Mesothelial cell of epicardium (in vitro differentiated cells): Measurements from ENCODE around the gene TMEM178B. TPM values are rescaled to one million over a fixed set of nuclear protein-coding genes. Genes with fewer than 3 reads are reported as not detected.

Experiments used
- DNase-seq, 2 experiments: peaks; one replicate each; pipeline ENCODE4 v3.0.0; 2021; ENCODE audit warnings: low spot score in 2 of 2; ENCODE audit not compliant: unreplicated experiment in 2 of 2
- H3K27ac Mint-ChIP-seq: 2 replicates; pipeline ENCODE4 v1.8.0; 2021; ENCODE audit warnings: mixed read lengths
- H3K27me3 Mint-ChIP-seq: 2 replicates; pipeline ENCODE4 v1.8.0; 2021; ENCODE audit warnings: low read depth, mixed read lengths
- H3K36me3 Mint-ChIP-seq: 2 replicates; pipeline ENCODE4 v1.8.0; 2021; ENCODE audit warnings: mixed read lengths
- H3K4me1 Mint-ChIP-seq: 2 replicates; pipeline ENCODE4 v1.8.0; 2021; ENCODE audit warnings: mixed read lengths
- H3K4me3 Mint-ChIP-seq: 2 replicates; pipeline ENCODE4 v1.8.0; 2021; ENCODE audit warnings: mild to moderate bottlenecking, moderate library complexity, mixed read lengths
- H3K9me3 Mint-ChIP-seq: 2 replicates; pipeline ENCODE4 v1.8.0; 2021; ENCODE audit warnings: mixed read lengths
- CTCF ChIP-seq: fragments of 200-600 bp; sonication (generic); IDR thresholded peaks from one replicate; pipeline ENCODE4 v1.5.0; 2021; ENCODE audit warnings: antibody characterized with exemption; ENCODE audit not compliant: unreplicated experiment
- total RNA-seq: library from RNA; stranded (reverse); gene quantifications from 3 replicates; pipeline ENCODE4 v1.2.1, GENCODE V29; 2021

The TMEM178B gene
- total RNA-seq, 1 donor from 2014 or later = 0.16 TPM

- H3K4me3 Mint-ChIP-seq = no peak overlapping the region
- peaks cover 42% of the 10 kb centered on the region for H3K27me3 Mint-ChIP-seq
- no peak overlapping the region for H3K27ac Mint-ChIP-seq
- H3K9me3 Mint-ChIP-seq = no peaks in the 10 kb centered on the region
- no peaks in the 10 kb centered on the region for H3K36me3 Mint-ChIP-seq
- DNase-seq = no peak
- TF ChIP-seq CTCF = no peak
- no peaks in the 10 kb centered on the region for H3K4me1 Mint-ChIP-seq
Measured at GRCh38 chr7:141410353-141411000, 336.6 kb downstream of the TMEM178B start.

DNA sequence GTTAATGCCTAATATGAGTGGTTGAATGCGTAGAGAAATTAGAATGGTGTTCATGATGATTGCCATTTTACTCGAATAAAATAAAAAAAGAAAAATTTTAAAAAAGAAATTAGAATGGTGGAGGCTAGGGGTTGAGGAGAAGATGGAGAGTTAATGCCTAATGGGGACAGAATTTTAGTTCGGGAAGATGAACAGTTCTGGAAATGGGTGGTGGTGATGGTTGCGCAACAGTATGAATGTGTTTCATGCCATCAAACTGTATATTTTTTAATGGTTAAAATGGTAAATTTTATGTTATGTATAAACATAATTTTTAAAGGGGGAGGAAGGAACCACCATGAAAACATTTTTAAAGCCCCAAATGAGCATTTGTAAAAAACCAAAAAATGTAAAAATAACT lies 337.3 kb downstream of the TMEM178B start:
- Mint-ChIP-seq H3K4me1 (no peaks in the 10 kb centered on the region), H3K27me3 (peaks cover 44% of the 10 kb centered on the region)

GRCh38 chr7:141415999-141416398 lies 342.1 kb downstream of the TMEM178B start:
- no peak for DNase-seq
- TF ChIP-seq CTCF = no peak
- Mint-ChIP-seq H3K27me3 (peaks cover 35% of the 10 kb centered on the region), H3K27ac (no peak overlapping the region), H3K9me3 (no peaks in the 10 kb centered on the region), H3K4me1 (no peaks in the 10 kb centered on the region), H3K36me3 (no peaks in the 10 kb centered on the region), H3K4me3 (no peak overlapping the region)

More for the DNA sequence above, 337.3 kb downstream of the TMEM178B start:
- Mint-ChIP-seq H3K27ac (no peak overlapping the region), H3K36me3 (no peaks in the 10 kb centered on the region), H3K4me3 (no peak overlapping the region), H3K9me3 (no peaks in the 10 kb centered on the region)
- DNase-seq = no peak
- TF ChIP-seq CTCF = no peak

GRCh38 chr7:141416650-141417270 lies 342.9 kb downstream of the TMEM178B start:
- H3K27me3 Mint-ChIP-seq = peaks cover 32% of the 10 kb centered on the region
- H3K36me3 Mint-ChIP-seq = no peaks in the 10 kb centered on the region
- H3K4me3 Mint-ChIP-seq = no peak overlapping the region
- no peaks in the 10 kb centered on the region for H3K9me3 Mint-ChIP-seq
- H3K4me1 Mint-ChIP-seq = no peaks in the 10 kb centered on the region
- TF ChIP-seq CTCF = no peak
- no peak for DNase-seq
- H3K27ac Mint-ChIP-seq = no peak overlapping the region

- TF ChIP-seq CTCF = no peak
- no peaks in the 10 kb centered on the region for H3K36me3 Mint-ChIP-seq
- H3K27me3 Mint-ChIP-seq = peaks cover 24% of the 10 kb centered on the region
- H3K9me3 Mint-ChIP-seq = no peaks in the 10 kb centered on the region
- no peak overlapping the region for H3K4me3 Mint-ChIP-seq
- H3K4me1 Mint-ChIP-seq = no peaks in the 10 kb centered on the region
- DNase-seq = no peak
- no peak overlapping the region for H3K27ac Mint-ChIP-seq
Measured at GRCh38 chr7:141417506-141417905, 343.6 kb downstream of the TMEM178B start.
